ENCODE measurements around the gene ARHGEF3.
"Not testable (repeated sequence)": the region's sequence is repeated elsewhere in the genome, so short reads cannot be mapped to it uniquely, and the experiment has no call there.

ARHGEF3 gene

DNA sequence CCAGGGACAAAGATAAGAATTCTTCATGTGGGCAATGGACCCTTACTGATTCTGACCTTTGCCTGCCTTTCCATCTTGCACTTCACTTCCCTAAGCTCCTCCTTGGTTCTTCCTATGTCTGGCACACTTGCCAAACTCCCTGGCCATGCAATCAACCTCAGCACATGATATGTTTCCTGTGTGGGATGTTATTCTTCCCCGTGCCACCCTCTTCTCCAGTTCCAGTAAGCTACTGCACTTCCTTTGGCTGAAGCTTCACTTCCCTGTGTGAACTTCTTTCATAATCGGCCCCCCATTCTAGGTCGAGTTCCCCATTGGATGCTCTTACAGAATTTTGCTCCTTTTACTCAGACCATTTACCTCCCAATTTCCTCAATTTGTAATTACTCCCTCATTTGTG lies 108.0 kb downstream of the ARHGEF3 start:
- H3K4me3 ChIP-seq (ENCODE audit: low read length in 2 of 2) = no peak overlapping the region
- H3K27ac ChIP-seq (ENCODE audit: low read length) = no peak overlapping the region
- no peaks in the 10 kb centered on the region for H3K4me1 ChIP-seq (ENCODE audit: control insufficient read depth, insufficient read depth, low read length)
- no peaks in the 10 kb centered on the region for H3K9me3 ChIP-seq (ENCODE audit: control insufficient read depth in 2 of 2, low read length in 2 of 2)
- no peak overlapping the region for H3K9ac ChIP-seq (ENCODE audit: low read length in 2 of 2)
- H3K27me3 ChIP-seq (ENCODE audit: control insufficient read depth in 1 of 2, insufficient read depth in 2 of 2, low read length in 2 of 2) = no peaks in the 10 kb centered on the region
- H3K36me3 ChIP-seq (ENCODE audit: control insufficient read depth in 2 of 2, insufficient read depth in 2 of 2, low read length in 2 of 2) = no peaks in the 10 kb centered on the region

GRCh38 chr3:56692520-56693433 lies 109.0 kb downstream of the ARHGEF3 start:
- H3K4me3 ChIP-seq (ENCODE audit: low read length in 2 of 2); H3K36me3 ChIP-seq (ENCODE audit: control insufficient read depth in 2 of 2, insufficient read depth in 2 of 2, low read length in 2 of 2); H3K9ac ChIP-seq (ENCODE audit: low read length in 2 of 2); H3K27ac ChIP-seq (ENCODE audit: low read length); H3K9me3 ChIP-seq (ENCODE audit: control insufficient read depth in 2 of 2, low read length in 2 of 2); H3K27me3 ChIP-seq (ENCODE audit: control insufficient read depth in 1 of 2, insufficient read depth in 2 of 2, low read length in 2 of 2); H3K4me1 ChIP-seq (ENCODE audit: control insufficient read depth, insufficient read depth, low read length): not testable (repeated sequence)

GRCh38 chr3:56692001-56692365 lies 109.8 kb downstream of the ARHGEF3 start:
- not testable (repeated sequence) for H3K36me3 ChIP-seq (ENCODE audit: control insufficient read depth in 2 of 2, insufficient read depth in 2 of 2, low read length in 2 of 2); H3K27me3 ChIP-seq (ENCODE audit: control insufficient read depth in 1 of 2, insufficient read depth in 2 of 2, low read length in 2 of 2); H3K27ac ChIP-seq (ENCODE audit: low read length); H3K9me3 ChIP-seq (ENCODE audit: control insufficient read depth in 2 of 2, low read length in 2 of 2); H3K4me3 ChIP-seq (ENCODE audit: low read length in 2 of 2); H3K9ac ChIP-seq (ENCODE audit: low read length in 2 of 2); H3K4me1 ChIP-seq (ENCODE audit: control insufficient read depth, insufficient read depth, low read length)

- no peaks in the 10 kb centered on the region for H3K9me3 ChIP-seq (ENCODE audit: control insufficient read depth in 2 of 2, low read length in 2 of 2)
- H3K27me3 ChIP-seq (ENCODE audit: control insufficient read depth in 1 of 2, insufficient read depth in 2 of 2, low read length in 2 of 2) = no peaks in the 10 kb centered on the region
- H3K4me1 ChIP-seq (ENCODE audit: control insufficient read depth, insufficient read depth, low read length) = no peaks in the 10 kb centered on the region
These were observed 110.4 kb downstream of the ARHGEF3 start for GRCh38 chr3:56691165-56692000.

GRCh38 chr3:56689303-56689702 lies 112.4 kb downstream of the ARHGEF3 start:
- no peaks in the 10 kb centered on the region for H3K36me3 ChIP-seq (ENCODE audit: control insufficient read depth in 2 of 2, insufficient read depth in 2 of 2, low read length in 2 of 2)
- no peak overlapping the region for H3K27ac ChIP-seq (ENCODE audit: low read length)
- no peak overlapping the region for H3K4me3 ChIP-seq (ENCODE audit: low read length in 2 of 2)
- no peaks in the 10 kb centered on the region for H3K27me3 ChIP-seq (ENCODE audit: control insufficient read depth in 1 of 2, insufficient read depth in 2 of 2, low read length in 2 of 2)
- H3K4me1 ChIP-seq (ENCODE audit: control insufficient read depth, insufficient read depth, low read length) = no peaks in the 10 kb centered on the region
- H3K9me3 ChIP-seq (ENCODE audit: control insufficient read depth in 2 of 2, low read length in 2 of 2) = no peaks in the 10 kb centered on the region
- no peak overlapping the region for H3K9ac ChIP-seq (ENCODE audit: low read length in 2 of 2)

More at GRCh38 chr3:56691165-56692000, 110.4 kb downstream of the ARHGEF3 start:
- H3K9ac ChIP-seq (ENCODE audit: low read length in 2 of 2) = no peak overlapping the region
- H3K4me3 ChIP-seq (ENCODE audit: low read length in 2 of 2) = no peak overlapping the region
- no peak overlapping the region for H3K27ac ChIP-seq (ENCODE audit: low read length)
- H3K36me3 ChIP-seq (ENCODE audit: control insufficient read depth in 2 of 2, insufficient read depth in 2 of 2, low read length in 2 of 2) = no peaks in the 10 kb centered on the region

- no peak overlapping the region for H3K9ac ChIP-seq (ENCODE audit: low read length in 2 of 2)
- no peaks in the 10 kb centered on the region for H3K36me3 ChIP-seq (ENCODE audit: control insufficient read depth in 2 of 2, insufficient read depth in 2 of 2, low read length in 2 of 2)
- H3K27me3 ChIP-seq (ENCODE audit: control insufficient read depth in 1 of 2, insufficient read depth in 2 of 2, low read length in 2 of 2) = no peaks in the 10 kb centered on the region
- H3K27ac ChIP-seq (ENCODE audit: low read length) = no peak overlapping the region
- no peaks in the 10 kb centered on the region for H3K9me3 ChIP-seq (ENCODE audit: control insufficient read depth in 2 of 2, low read length in 2 of 2)
- H3K4me3 ChIP-seq (ENCODE audit: low read length in 2 of 2) = no peak overlapping the region
- peaks cover 4% of the 10 kb centered on the region for H3K4me1 ChIP-seq (ENCODE audit: control insufficient read depth, insufficient read depth, low read length)
These were observed 113.6 kb downstream of the ARHGEF3 start for GRCh38 chr3:56688191-56688590.

GRCh38 chr3:56684029-56684428 lies 117.7 kb downstream of the ARHGEF3 start:
- Histone ChIP-seq H3K9ac (ENCODE audit: low read length in 2 of 2) (no peak overlapping the region), H3K4me3 (ENCODE audit: low read length in 2 of 2) (no peak overlapping the region), H3K27ac (ENCODE audit: low read length) (no peak overlapping the region)

GRCh38 chr3:56683122-56683817 lies 118.5 kb downstream of the ARHGEF3 start, which contains the start of gene TASOR:
TSS of gene TASOR (minus strand) at chr3:56683265. CDS start at chr3:56683006, 259 bp downstream.
- Histone ChIP-seq H3K4me1 (ENCODE audit: control insufficient read depth, insufficient read depth, low read length) (peaks cover 4% of the 10 kb centered on the region), H3K9me3 (ENCODE audit: control insufficient read depth in 2 of 2, low read length in 2 of 2) (no peaks in the 10 kb centered on the region), H3K4me3 (ENCODE audit: low read length in 2 of 2) (peak within 1 kb of the TSS; percentile 72 to 81), H3K27ac (ENCODE audit: low read length) (peak within 1 kb of the TSS; percentile 95), H3K27me3 (ENCODE audit: control insufficient read depth in 1 of 2, insufficient read depth in 2 of 2, low read length in 2 of 2) (no peaks in the 10 kb centered on the region), H3K9ac (ENCODE audit: low read length in 2 of 2) (peak within 1 kb of the TSS; percentile 93), H3K36me3 (ENCODE audit: control insufficient read depth in 2 of 2, insufficient read depth in 2 of 2, low read length in 2 of 2) (no peaks in the 10 kb centered on the region)

More at GRCh38 chr3:56684029-56684428, 117.7 kb downstream of the ARHGEF3 start:
- Histone ChIP-seq H3K9me3 (ENCODE audit: control insufficient read depth in 2 of 2, low read length in 2 of 2) (no peaks in the 10 kb centered on the region), H3K27me3 (ENCODE audit: control insufficient read depth in 1 of 2, insufficient read depth in 2 of 2, low read length in 2 of 2) (no peaks in the 10 kb centered on the region), H3K4me1 (ENCODE audit: control insufficient read depth, insufficient read depth, low read length) (peaks cover 4% of the 10 kb centered on the region), H3K36me3 (ENCODE audit: control insufficient read depth in 2 of 2, insufficient read depth in 2 of 2, low read length in 2 of 2) (no peaks in the 10 kb centered on the region)

DNA sequence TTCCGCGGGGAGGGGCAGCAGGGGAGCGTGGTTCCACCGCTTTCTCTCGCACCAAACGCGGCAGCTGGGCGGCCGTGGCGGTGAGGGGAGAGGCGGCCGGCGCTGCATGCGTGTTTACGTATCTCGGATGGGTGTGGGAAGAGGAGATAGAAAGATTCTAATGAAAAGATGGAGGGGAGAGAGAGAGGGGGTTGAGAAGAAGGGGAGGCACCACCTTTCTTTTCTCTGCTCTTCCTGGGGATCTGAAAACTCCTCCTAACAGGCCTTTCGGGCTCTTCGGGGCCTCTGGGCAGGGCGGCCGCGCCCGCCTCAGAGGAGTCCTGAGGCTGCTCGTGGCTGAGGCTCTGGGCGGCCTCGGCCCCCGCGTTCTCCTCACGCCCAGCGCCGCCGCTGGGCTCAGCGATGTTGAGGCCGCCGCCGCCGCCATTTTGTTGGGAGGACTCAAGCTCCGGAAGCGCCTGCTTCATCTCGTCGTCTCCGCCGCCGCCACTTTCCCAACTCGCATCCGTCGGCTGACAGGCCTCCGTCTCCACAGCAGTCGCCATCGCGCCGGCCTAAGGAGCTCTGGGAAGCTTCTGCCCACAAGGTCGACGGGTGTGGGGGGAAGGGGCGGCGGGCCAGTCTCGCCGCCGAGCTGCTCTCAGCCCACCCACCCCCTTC lies 119.2 kb downstream of the ARHGEF3 start:
- H3K9ac ChIP-seq (ENCODE audit: low read length in 2 of 2) = peak overlapping the region; percentile 93
- peak overlapping the region; percentile 72 to 81 for H3K4me3 ChIP-seq (ENCODE audit: low read length in 2 of 2)
- peak overlapping the region; percentile 95 for H3K27ac ChIP-seq (ENCODE audit: low read length)
- H3K4me1 ChIP-seq (ENCODE audit: control insufficient read depth, insufficient read depth, low read length) = peaks cover 4% of the 10 kb centered on the region
- H3K36me3 ChIP-seq (ENCODE audit: control insufficient read depth in 2 of 2, insufficient read depth in 2 of 2, low read length in 2 of 2) = no peaks in the 10 kb centered on the region
- H3K9me3 ChIP-seq (ENCODE audit: control insufficient read depth in 2 of 2, low read length in 2 of 2) = no peaks in the 10 kb centered on the region
- H3K27me3 ChIP-seq (ENCODE audit: control insufficient read depth in 1 of 2, insufficient read depth in 2 of 2, low read length in 2 of 2) = no peaks in the 10 kb centered on the region

DNA sequence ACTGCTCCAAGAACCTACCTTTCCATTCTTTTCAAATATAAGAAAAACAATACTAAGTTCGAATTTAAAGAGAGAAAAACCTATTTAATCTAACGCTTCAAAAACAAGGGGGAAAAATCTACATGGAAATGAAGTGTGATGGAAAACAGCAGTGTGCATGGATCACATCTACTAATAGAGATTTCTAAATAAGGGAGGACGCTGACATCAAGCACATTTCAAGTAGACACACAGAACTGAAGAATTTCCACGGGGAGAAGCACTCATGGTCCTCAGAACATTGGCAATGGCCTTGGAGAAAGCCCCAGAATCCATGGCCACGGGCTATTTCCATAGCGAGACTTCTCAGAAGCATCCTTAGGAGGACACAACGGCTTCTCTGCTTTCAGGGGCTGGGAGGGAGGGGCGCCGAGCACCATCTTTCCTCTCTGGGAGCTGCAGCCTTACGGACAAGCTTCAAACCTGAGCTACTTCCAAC lies 119.7 kb downstream of the ARHGEF3 start:
- H3K36me3 ChIP-seq (ENCODE audit: control insufficient read depth in 2 of 2, insufficient read depth in 2 of 2, low read length in 2 of 2) = no peaks in the 10 kb centered on the region
- peak overlapping the region; percentile 93 for H3K9ac ChIP-seq (ENCODE audit: low read length in 2 of 2)
- H3K27ac ChIP-seq (ENCODE audit: low read length) = peak overlapping the region; percentile 95
- no peaks in the 10 kb centered on the region for H3K27me3 ChIP-seq (ENCODE audit: control insufficient read depth in 1 of 2, insufficient read depth in 2 of 2, low read length in 2 of 2)
- peak overlapping the region; percentile 72 to 81 for H3K4me3 ChIP-seq (ENCODE audit: low read length in 2 of 2)
- H3K9me3 ChIP-seq (ENCODE audit: control insufficient read depth in 2 of 2, low read length in 2 of 2) = no peaks in the 10 kb centered on the region
- peaks cover 4% of the 10 kb centered on the region for H3K4me1 ChIP-seq (ENCODE audit: control insufficient read depth, insufficient read depth, low read length)
